GM12874 (cell line): ENCODE measurements around the gene CHRM5.

Source experiments
- TF ChIP-seq, protein P1 (sequence below): IDR thresholded peaks from 2 replicates; pipeline ENCODE4 v1.5.1; 2011; ENCODE audit warnings: low read depth, mild to moderate bottlenecking, control low read depth, low read length, moderate library complexity; ENCODE audit not compliant: insufficient read depth

The CHRM5 gene

DNA sequence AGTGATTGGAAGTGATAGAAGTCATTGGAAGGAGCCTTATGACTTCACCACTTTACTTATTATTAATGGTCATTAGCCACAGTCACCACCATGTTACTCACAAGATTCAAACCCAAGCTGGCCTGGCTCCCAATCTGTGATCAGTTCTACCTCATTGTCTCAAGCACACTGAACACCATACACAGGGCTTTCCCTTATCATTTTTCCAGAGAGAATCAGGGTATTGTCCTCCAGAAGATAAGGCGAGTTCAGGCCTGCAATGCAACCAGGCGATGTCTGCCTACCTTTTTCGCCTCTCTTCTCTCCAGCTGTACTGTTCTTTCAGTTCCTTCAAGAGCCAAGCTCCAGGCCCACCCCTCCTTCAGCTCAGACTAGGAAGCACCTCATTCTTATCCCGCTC, 108.5 kb downstream of the CHRM5 start:
- TF ChIP-seq, protein P1, sequence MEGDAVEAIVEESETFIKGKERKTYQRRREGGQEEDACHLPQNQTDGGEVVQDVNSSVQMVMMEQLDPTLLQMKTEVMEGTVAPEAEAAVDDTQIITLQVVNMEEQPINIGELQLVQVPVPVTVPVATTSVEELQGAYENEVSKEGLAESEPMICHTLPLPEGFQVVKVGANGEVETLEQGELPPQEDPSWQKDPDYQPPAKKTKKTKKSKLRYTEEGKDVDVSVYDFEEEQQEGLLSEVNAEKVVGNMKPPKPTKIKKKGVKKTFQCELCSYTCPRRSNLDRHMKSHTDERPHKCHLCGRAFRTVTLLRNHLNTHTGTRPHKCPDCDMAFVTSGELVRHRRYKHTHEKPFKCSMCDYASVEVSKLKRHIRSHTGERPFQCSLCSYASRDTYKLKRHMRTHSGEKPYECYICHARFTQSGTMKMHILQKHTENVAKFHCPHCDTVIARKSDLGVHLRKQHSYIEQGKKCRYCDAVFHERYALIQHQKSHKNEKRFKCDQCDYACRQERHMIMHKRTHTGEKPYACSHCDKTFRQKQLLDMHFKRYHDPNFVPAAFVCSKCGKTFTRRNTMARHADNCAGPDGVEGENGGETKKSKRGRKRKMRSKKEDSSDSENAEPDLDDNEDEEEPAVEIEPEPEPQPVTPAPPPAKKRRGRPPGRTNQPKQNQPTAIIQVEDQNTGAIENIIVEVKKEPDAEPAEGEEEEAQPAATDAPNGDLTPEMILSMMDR: no peak

DNA sequence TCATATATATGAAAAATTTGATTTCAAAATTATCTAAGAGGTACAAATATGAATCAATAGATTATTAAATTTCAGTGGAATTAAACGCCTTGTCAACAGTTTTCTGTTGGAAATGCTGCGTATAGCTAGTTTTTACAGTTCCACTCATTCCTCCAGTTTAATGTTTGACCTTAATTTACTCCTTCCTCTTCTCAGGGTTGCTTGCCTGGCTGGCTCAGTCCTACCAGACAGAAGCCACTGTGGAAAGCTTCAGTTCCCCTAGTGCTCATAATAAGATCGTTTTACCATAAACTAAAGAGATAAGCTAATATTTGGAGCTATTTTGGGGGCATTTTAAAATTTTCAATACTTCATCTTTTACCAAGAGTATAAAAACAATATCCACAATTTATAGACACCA, 110.6 kb downstream of the CHRM5 start:
- TF ChIP-seq, protein P1: no peak

DNA sequence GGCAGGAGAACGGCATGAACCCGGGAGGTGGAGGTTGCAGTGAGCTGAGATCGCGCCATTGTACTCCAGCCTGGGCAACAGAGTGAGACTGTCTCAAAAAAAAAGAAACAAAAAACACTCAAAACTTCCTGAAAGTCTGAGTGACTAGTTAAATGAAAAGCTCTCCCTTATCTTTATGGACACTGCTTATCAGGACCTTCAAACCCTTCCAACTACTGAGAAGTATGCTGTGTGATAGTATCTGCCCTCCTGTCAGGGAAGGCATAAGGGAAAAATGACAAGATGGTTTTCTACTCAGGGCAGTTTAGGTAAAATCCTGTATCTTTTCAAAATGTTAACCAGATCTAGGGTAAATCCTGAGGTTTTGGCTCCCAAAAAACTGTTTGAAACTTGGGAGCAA, 111.6 kb downstream of the CHRM5 start:
- TF ChIP-seq, protein P1: no peak

DNA sequence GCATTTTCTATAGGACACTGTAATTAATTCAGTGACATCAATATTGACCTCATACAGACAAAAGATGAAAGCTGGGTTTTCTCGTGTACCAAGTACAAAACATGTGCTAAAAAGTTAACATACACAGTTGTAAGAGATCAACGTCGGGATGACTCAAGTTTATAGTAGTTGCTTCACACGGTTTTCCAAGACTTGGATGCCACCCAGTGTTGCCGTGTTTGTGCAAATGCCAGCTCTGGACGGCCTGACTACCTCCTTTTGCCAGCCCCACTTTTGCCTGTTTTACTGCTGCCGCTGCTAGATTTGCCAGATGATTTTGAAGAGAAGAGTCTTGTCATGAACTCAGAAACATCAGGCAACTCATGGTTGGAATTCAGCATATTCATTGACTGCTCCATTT, 115.8 kb downstream of the CHRM5 start:
- TF ChIP-seq, protein P1: no peak

DNA sequence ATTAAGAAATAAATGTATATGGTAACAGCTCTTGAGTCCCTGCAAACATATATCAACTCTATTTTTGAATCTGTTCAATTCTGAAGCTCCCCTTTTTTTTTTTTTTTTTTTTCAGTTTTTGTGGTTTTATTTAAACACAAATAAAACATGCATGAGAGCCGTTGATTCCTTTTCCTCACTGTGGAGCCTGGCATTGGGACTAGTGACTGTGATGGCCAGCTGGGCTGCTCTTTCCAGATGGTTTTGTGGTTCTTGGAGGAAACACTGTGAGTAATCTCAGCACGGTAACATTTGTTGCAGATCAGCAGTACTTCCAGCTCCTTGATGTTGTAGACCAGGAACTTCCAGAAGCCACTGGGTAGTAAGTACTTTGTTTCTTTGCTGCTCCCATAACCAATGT, 117.4 kb downstream of the CHRM5 start:
- TF ChIP-seq, protein P1: no peak

DNA sequence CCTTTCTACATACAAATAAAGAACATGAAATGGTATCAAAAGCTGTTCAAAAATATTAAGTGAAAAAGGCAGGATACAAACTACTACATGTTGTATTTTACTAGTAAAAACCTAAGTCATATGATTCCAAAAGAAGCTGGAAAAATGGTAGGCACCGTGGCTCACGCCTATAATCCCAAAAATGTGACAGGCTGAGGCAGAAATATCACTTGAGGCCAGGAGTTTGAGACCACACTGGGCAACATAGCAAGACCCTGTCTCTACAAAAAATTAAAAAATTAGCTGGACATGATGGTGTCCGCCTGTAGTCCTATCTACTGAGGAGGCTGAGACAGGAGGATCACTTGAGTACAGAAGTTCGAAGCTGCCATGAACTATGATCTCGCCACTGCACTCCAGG, 131.6 kb downstream of the CHRM5 start:
- TF ChIP-seq, protein P1: no peak

DNA sequence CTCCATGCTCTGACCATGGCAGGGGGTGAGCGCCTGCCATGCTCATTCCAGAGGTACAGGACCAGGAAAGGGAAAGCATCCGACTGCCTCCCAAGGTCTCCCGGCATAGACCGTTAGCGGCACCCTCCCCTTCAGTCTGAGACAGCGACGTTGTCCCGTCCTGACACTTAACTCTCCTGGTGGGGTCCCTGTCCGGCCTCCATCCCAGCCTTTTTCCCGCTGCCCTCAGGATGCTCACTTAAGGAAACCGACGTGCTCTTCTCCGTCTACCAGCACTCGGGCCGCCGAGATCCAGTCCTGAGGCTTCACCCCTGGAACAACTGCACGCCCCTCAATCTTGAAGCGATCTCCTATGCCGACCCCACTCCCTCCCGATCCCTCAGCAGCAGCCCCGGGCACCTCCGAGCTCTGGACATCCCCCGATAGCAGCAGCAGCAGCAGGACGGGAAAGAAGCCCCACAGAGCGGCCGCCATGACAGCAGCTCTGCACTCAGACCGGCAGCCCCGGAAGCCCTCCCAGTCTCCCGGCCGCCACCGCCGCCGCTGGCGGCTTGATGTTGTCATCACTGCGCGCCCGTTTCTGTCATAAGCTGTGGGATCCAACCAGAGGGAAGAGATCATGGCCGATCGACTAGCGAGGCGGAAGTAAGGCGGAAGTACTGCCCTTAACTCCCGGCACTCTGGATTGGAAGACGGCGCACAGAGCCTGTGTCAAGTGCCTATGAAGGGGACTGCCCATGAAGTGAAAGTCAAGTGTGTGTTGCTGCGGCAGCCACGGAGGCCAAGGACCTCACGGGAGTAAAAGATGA, 133.3 kb downstream of the CHRM5 start, which contains the start of the genes EMC7 and PGBD4:
Gene EMC7 (minus strand): TSS at position 497 of the 809 bp plus-strand sequence. CDS start 23 bp downstream, at position 474.
Gene PGBD4 (plus strand): TSS at position 718 of the 809 bp plus-strand sequence. CDS start 449 bp downstream, outside the sequence.
- TF ChIP-seq, protein P1: no peak
